ENCODE data around the gene HDLBP. TPM values are rescaled to one million over a fixed set of nuclear protein-coding genes. Genes with fewer than 3 reads are reported as not detected.

The HDLBP gene
- polyA plus RNA-seq, 6 donors from 2014 or later: 10.0 to 54.7 (median 28.7) TPM

GRCh38 chr2:241350878-241351639, 35.6 kb upstream of the HDLBP start:
- no peak for ATAC-seq (ENCODE audit: low read depth in 2 of 2)
- no peak for DNase-seq
- Mint-ChIP-seq H3K9me3 (no peaks in the 10 kb centered on the region), H3K36me3 (peaks cover 4 to 16% of the 10 kb centered on the region in 2 donors), H3K27ac (no peak overlapping the region), H3K4me3 (no peak overlapping the region), H3K4me1 (peaks cover 0 to 5% (median 0%) of the 10 kb centered on the region in 3 donors), H3K27me3 (no peaks in the 10 kb centered on the region)

- Mint-ChIP-seq H3K4me3 (no peak overlapping the region), H3K4me1 (peaks cover 0 to 5% (median 0%) of the 10 kb centered on the region in 3 donors), H3K36me3 (peaks cover 8 to 16% of the 10 kb centered on the region in 2 donors), H3K27me3 (no peaks in the 10 kb centered on the region), H3K27ac (no peak overlapping the region), H3K9me3 (no peaks in the 10 kb centered on the region)
- DNase-seq: no peak
- ATAC-seq (ENCODE audit: low read depth in 2 of 2): no peak
Measured at GRCh38 chr2:241350530-241350877, 35.0 kb upstream of the HDLBP start.

GRCh38 chr2:241349941-241350340, 34.5 kb upstream of the HDLBP start:
- H3K4me3 Mint-ChIP-seq: no peak overlapping the region
- no peak for ATAC-seq (ENCODE audit: low read depth in 2 of 2)
- H3K27ac Mint-ChIP-seq: no peak overlapping the region
- no peak for DNase-seq
- H3K9me3 Mint-ChIP-seq: no peaks in the 10 kb centered on the region
- no peaks in the 10 kb centered on the region for H3K27me3 Mint-ChIP-seq
- H3K36me3 Mint-ChIP-seq: peaks cover 12 to 16% of the 10 kb centered on the region in 2 donors
- H3K4me1 Mint-ChIP-seq: peaks cover 0 to 5% (median 0%) of the 10 kb centered on the region in 3 donors

- Mint-ChIP-seq H3K27ac (no peak overlapping the region), H3K4me1 (peaks cover 0 to 15% (median 13%) of the 10 kb centered on the region in 3 donors), H3K9me3 (no peaks in the 10 kb centered on the region), H3K27me3 (no peaks in the 10 kb centered on the region), H3K36me3 (peaks cover 28 to 32% of the 10 kb centered on the region in 2 donors), H3K4me3 (no peak overlapping the region)
- ATAC-seq (ENCODE audit: low read depth in 2 of 2) (no peak), DNase-seq (no peak)
Measured at GRCh38 chr2:241344925-241345651, 29.6 kb upstream of the HDLBP start.

GRCh38 chr2:241340631-241341163, 25.2 kb upstream of the HDLBP start:
- Mint-ChIP-seq H3K9me3 (no peaks in the 10 kb centered on the region), H3K4me3 (no peak overlapping the region), H3K27me3 (no peaks in the 10 kb centered on the region), H3K36me3 (peaks cover 32 to 35% of the 10 kb centered on the region in 2 donors), H3K27ac (peak overlapping the region in 2 of 6 donors; percentile 57 to 61), H3K4me1 (peaks cover 14 to 25% (median 24%) of the 10 kb centered on the region in 3 donors)
- ATAC-seq (ENCODE audit: low read depth in 2 of 2) (no peak), DNase-seq (no peak)

- peaks cover 16 to 28% (median 26%) of the 10 kb centered on the region in 3 donors for H3K4me1 Mint-ChIP-seq
- peaks cover 29 to 32% of the 10 kb centered on the region in 2 donors for H3K36me3 Mint-ChIP-seq
- no peak overlapping the region for H3K4me3 Mint-ChIP-seq
- H3K9me3 Mint-ChIP-seq: no peaks in the 10 kb centered on the region
- ATAC-seq (ENCODE audit: low read depth in 2 of 2) (no peak), DNase-seq (no peak)
- no peaks in the 10 kb centered on the region for H3K27me3 Mint-ChIP-seq
- no peak overlapping the region for H3K27ac Mint-ChIP-seq
Measured at GRCh38 chr2:241339839-241340630, 24.6 kb upstream of the HDLBP start.

GRCh38 chr2:241334813-241335212, 19.3 kb upstream of the HDLBP start:
- H3K9me3 Mint-ChIP-seq: no peaks in the 10 kb centered on the region
- H3K27ac Mint-ChIP-seq: no peak overlapping the region
- DNase-seq (no peak), ATAC-seq (ENCODE audit: low read depth in 2 of 2) (no peak)
- no peak overlapping the region for H3K4me3 Mint-ChIP-seq
- H3K36me3 Mint-ChIP-seq: peaks cover 11 to 25% of the 10 kb centered on the region in 2 donors
- H3K4me1 Mint-ChIP-seq: peaks cover 13 to 16% (median 13%) of the 10 kb centered on the region in 3 donors
- H3K27me3 Mint-ChIP-seq: no peaks in the 10 kb centered on the region

- Mint-ChIP-seq H3K4me3 (no peak overlapping the region), H3K9me3 (no peaks in the 10 kb centered on the region), H3K27ac (no peak overlapping the region), H3K4me1 (peaks cover 1 to 9% (median 4%) of the 10 kb centered on the region in 3 donors), H3K36me3 (peaks cover 28 to 29% of the 10 kb centered on the region in 2 donors), H3K27me3 (no peaks in the 10 kb centered on the region)
- DNase-seq (no peak), ATAC-seq (ENCODE audit: low read depth in 2 of 2) (no peak)
Measured at GRCh38 chr2:241330616-241330981, 15.1 kb upstream of the HDLBP start.

- no peak overlapping the region for H3K27ac Mint-ChIP-seq
- H3K27me3 Mint-ChIP-seq: no peaks in the 10 kb centered on the region
- no peak for ATAC-seq (ENCODE audit: low read depth in 2 of 2)
- H3K4me1 Mint-ChIP-seq: peaks cover 7 to 13% (median 8%) of the 10 kb centered on the region in 3 donors
- no peak overlapping the region for H3K4me3 Mint-ChIP-seq
- no peaks in the 10 kb centered on the region for H3K9me3 Mint-ChIP-seq
- peaks cover 28 to 29% of the 10 kb centered on the region in 2 donors for H3K36me3 Mint-ChIP-seq
- no peak for DNase-seq
Measured at GRCh38 chr2:241329669-241330615, 14.5 kb upstream of the HDLBP start.

- no peak overlapping the region for H3K27ac Mint-ChIP-seq
- DNase-seq (no peak), ATAC-seq (ENCODE audit: low read depth in 2 of 2) (no peak)
- no peaks in the 10 kb centered on the region for H3K27me3 Mint-ChIP-seq
- no peaks in the 10 kb centered on the region for H3K9me3 Mint-ChIP-seq
- H3K4me1 Mint-ChIP-seq: peaks cover 30 to 52% (median 50%) of the 10 kb centered on the region in 3 donors
- H3K4me3 Mint-ChIP-seq: peak overlapping the region in 2 of 8 donors; percentile 0 to 4
- peaks cover 17 to 26% of the 10 kb centered on the region in 2 donors for H3K36me3 Mint-ChIP-seq
Measured at GRCh38 chr2:241325257-241325656, 9.8 kb upstream of the HDLBP start.

- DNase-seq: peak; percentile 29
- Mint-ChIP-seq H3K4me3 (peak overlapping the region in 6 of 8 donors; percentile 14 to 70 (median 39)), H3K36me3 (peaks cover 17 to 21% of the 10 kb centered on the region in 2 donors), H3K27ac (peak overlapping the region in 3 of 6 donors; percentile 37 to 65 (median 61)), H3K4me1 (peaks cover 35 to 57% (median 55%) of the 10 kb centered on the region in 3 donors), H3K9me3 (no peaks in the 10 kb centered on the region), H3K27me3 (no peaks in the 10 kb centered on the region)
- peak; percentile 80 to 85 for ATAC-seq (ENCODE audit: low read depth in 2 of 2)
Measured at GRCh38 chr2:241324775-241325174, 9.3 kb upstream of the HDLBP start.

- H3K27me3 Mint-ChIP-seq: no peaks in the 10 kb centered on the region
- no peaks in the 10 kb centered on the region for H3K9me3 Mint-ChIP-seq
- DNase-seq: no peak
- no peak for ATAC-seq (ENCODE audit: low read depth in 2 of 2)
- H3K4me1 Mint-ChIP-seq: peaks cover 40 to 65% (median 61%) of the 10 kb centered on the region in 3 donors
- H3K36me3 Mint-ChIP-seq: peaks cover 15 to 17% of the 10 kb centered on the region in 2 donors
- H3K4me3 Mint-ChIP-seq: peak overlapping the region in 2 of 8 donors; percentile 2 to 30
- peak overlapping the region in 2 of 6 donors; percentile 20 to 61 for H3K27ac Mint-ChIP-seq
Measured at GRCh38 chr2:241323778-241324177, 8.3 kb upstream of the HDLBP start.

Measured in naive B cell (primary cell).